ENCODE results near the gene MPDU1.
"Not testable (repeated sequence)": the region's sequence is repeated elsewhere in the genome, so short reads cannot be mapped to it uniquely, and the experiment has no call there.

Gene MPDU1

DNA sequence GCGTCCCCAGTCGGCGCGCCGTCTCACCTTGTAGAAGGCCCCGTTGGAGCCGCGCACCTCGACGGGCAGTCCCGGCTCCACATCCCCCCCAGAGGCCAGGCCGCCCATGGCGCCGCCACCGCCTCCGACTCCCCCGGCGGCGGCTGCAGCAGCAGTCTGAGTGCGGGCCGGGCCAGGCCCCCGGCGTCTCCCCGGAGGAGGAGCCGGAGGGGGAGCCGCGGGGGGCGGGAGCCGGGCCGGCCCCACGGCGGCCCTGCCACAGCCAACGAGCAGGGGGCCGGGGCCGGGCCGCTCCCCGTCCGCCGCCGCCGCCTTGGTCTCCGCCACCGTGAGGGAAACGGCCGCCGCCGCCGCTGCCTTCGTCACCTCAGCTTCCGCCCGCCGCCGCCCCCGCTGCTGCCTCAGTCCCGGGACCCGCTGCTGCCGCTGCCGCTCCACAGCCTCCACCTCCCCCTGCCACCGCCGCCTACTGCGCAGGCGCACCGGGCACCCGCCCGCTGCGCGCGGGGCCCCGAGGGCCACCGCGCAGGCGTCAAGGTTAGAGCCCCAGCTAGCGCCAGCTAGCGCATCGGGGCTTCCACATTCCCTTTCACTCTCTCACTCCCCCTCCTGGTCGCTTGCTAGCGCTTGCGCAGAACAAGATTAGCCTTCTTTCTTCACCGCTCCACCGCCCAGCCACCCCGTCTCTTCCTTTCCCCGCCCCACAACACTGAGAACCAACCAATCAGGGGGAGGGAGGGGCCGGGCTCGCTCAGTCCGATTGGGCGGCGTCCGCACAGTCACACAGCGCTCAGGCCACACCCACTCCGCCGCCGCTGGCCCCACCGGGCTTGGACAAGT, 31.0 kb downstream of the MPDU1 start, which contains the start of gene FXR2:
TSS of gene FXR2 (minus strand) at position 473 of the 840 bp plus-strand sequence. CDS start at position 108, 365 bp downstream.
- DNase-seq (ENCODE audit: low spot score) = peak; percentile 100

DNA sequence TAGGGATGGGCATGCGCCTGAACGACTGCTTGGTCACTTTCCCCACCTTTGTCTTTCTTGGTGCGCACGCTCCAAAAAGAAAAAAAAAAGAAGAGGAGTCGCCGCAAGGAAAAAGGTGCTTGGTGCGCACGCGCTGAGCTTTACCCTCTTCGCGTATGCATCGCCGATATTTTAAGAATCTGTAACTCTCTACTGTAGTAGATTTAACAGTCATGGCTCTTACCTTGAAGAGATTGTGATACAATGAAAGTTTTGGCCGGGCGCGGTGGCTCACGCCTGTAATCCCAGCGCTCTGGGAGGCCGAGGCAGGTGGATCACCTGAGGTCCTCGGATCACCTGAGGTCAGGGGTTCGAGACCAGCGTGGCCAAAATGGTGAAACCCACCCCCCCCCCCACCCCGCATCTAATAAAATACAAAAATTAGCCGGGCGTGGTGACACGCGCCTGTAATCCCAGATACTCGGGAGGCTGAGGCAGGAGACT, 31.7 kb downstream of the MPDU1 start:
- DNase-seq (ENCODE audit: low spot score) = no peak

- no peak for DNase-seq (ENCODE audit: low spot score)
Observed at GRCh38 chr17:7618608-7619007, 35.0 kb downstream of the MPDU1 start.

DNA sequence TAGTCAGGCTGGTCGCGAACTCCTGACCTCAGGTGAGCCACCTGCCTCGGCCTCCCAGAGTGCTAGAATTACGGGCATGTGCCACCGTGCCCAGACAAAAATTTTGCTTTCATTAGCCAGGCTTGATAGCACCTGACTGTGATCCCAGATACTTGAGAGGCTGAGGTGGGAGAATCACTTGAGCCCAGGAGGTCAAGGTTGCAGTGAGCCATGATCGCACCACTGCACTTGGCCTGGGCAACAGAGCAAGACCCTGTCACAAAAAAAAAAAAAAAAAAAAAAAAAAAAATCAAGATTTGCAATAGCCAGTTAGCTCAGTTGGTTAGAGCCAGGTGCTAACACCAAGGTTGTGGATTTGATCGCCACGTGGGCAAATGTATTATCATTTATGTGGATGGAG, 37.2 kb downstream of the MPDU1 start:
- no peak for DNase-seq (ENCODE audit: low spot score)

- no peak for DNase-seq (ENCODE audit: low spot score)
Observed at GRCh38 chr17:7623661-7624060, 40.0 kb downstream of the MPDU1 start.

GRCh38 chr17:7625749-7626148, 42.1 kb downstream of the MPDU1 start:
- not testable (repeated sequence) for DNase-seq (ENCODE audit: low spot score)

DNA sequence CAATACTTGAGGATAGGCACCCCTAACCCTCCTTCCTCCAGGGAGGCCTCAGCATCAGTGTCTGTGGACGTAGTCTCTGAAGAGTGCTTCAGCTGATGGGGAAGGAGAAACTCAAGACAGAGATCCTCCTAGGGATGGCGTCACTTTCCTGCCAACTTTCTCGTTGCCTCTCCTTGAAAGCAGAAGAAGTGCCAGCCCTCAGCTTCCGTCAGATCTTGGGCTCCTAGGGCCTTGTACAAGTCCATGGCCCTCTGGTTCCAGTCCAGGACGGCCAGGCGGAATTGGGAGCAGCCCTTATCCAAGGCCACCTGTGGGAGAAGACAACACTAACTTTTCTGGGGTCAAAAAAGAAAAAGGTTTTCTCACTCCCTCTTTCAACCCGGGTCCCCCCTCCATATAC, 42.7 kb downstream of the MPDU1 start:
- DNase-seq (ENCODE audit: low spot score) = no peak

- DNase-seq (ENCODE audit: low spot score) = no peak
Observed at GRCh38 chr17:7626956-7627249, 43.3 kb downstream of the MPDU1 start.

DNA sequence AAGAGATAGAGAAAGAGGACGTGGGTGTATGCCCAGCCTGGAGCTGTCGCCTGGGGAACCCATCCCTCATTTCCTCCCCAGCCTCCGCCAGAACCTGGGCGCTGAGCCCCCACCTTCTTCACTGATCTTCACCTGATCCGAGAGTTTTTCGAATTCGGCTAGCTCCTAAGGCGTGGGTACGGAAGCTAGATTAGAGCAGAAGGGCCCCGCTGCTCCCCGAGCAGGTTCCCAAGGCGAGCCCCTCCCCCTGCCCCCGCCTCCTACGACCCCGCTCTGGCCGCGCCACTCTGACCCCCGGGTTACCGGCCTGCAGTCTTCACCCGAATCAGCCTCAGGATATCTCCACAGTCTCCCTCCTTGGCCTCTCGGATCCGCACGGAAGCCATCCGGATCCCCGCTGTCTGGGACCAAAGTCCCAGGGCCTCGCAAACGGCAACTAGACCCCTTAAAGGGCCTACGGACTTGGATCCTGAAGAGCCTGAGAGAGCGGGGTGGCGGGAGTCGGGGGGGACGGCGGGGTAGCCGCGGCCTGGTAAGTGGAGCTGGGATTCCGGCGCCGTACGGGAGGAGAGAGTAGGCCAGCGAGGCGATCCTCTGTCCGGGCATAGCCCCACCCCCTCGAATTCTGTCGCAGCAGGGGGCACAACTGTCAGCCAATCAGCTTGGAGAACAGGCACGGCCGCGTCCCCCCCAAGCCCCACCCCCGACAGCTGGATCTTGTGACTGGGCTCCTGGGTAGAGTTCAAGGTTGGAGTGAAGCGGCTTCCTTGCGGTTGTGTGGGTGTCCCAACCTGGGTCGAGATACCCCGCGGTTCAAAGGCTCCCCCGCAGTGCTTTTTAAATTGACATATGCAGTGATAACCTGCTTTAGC, 43.8 kb downstream of the MPDU1 start, which contains the start of gene SAT2:
TSS of gene SAT2 (minus strand) at position 572 of the 872 bp plus-strand sequence. CDS start at position 386, 186 bp downstream.
- DNase-seq (ENCODE audit: low spot score) = peak; percentile 96

- DNase-seq (ENCODE audit: low spot score) = no peak
Observed at GRCh38 chr17:7629939-7630571, 46.4 kb downstream of the MPDU1 start, which contains the start of gene SHBG. SHBG (plus strand) TSS chr17:7630135; CDS start chr17:7630173, 38 bp downstream.

DNA sequence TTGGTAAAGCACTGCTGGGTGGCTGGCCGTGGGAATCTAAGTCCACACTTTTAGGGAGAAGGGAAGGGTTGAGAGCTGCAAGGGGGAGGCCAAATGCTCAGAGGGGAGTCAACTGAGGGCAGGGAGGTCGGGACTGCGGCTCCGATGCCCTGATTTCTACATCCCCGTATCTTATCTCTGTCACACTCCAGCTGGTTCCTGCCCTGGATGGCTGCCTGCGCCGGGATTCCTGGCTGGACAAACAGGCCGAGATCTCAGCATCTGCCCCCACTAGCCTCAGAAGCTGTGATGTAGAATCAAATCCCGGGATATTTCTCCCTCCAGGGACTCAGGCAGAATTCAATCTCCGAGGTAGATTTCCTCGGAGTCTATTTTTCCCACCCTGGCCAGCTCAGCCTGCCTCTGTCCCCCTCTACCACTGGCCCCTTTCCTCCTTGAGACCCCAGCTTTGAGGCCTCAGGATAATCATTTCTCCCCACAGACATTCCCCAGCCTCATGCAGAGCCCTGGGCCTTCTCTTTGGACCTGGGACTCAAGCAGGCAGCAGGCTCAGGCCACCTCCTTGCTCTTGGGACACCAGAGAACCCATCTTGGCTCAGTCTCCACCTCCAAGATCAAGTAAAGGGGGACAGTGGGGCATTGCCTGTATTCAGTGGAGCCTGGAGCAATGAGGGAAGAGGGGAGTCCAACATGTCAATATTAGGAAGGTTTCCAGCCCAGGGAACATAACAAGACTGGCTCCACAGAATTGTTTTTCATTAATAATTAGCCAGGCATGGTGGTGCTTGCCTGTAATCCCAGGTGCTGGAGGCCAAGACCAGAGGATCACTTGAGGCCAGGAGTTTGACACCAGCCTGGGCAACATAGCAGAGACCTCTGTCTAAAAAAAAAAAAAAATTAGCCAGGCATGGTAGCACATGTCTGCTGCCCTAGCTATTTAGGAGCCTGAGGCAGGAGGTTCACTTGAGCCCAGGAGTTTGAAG, 48.0 kb downstream of the MPDU1 start:
- DNase-seq (ENCODE audit: low spot score) = no peak

DNA sequence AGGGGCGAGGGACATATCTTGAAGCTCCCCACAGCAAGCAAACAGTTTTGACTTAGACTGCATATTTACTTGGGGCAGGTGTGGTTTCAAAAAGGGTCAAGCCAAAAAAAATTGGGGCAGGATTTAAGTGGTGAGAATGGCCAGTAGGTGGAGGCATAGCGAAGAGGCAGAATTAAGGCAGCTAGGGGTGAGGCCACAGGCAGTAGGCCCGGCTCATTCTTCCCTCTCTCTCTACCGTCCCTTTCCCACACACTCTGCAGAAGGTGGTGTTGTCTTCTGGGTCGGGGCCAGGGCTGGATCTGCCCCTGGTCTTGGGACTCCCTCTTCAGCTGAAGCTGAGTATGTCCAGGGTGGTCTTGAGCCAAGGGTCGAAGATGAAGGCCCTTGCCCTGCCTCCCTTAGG, 48.8 kb downstream of the MPDU1 start:
- no peak for DNase-seq (ENCODE audit: low spot score)

- DNase-seq (ENCODE audit: low spot score) = no peak
Observed at GRCh38 chr17:7633093-7633492, 49.4 kb downstream of the MPDU1 start.

GRCh38 chr17:7634384-7634783, 50.7 kb downstream of the MPDU1 start:
- no peak for DNase-seq (ENCODE audit: low spot score)

- no peak for DNase-seq (ENCODE audit: low spot score)
Observed at GRCh38 chr17:7636163-7636562, 52.5 kb downstream of the MPDU1 start.
